SK-N-SH treated with all-trans-retinoic acid at 6 μM for 48 hours (cell line): ENCODE measurements around the gene WFIKKN2.

Source experiments
- ARNTL ChIP-seq: fragments of 450-650 bp; formaldehyde crosslinking; IDR thresholded peaks from 2 replicates; pipeline ENCODE4 v1.5.0; 2020; ENCODE audit warnings: low read depth, mild to moderate bottlenecking, moderate library complexity, borderline replicate concordance
- BACH2 ChIP-seq: fragments of 250-450 bp; sonication (Bioruptor Pico); IDR thresholded peaks from 2 replicates; pipeline ENCODE4 v1.9.0; 2021; ENCODE audit warnings: mild to moderate bottlenecking, borderline replicate concordance
- CSDC2 ChIP-seq: fragments of 250-450 bp; sonication (Bioruptor Pico); IDR thresholded peaks from 2 replicates; pipeline ENCODE4 v1.5.0; 2020; ENCODE audit warnings: mild to moderate bottlenecking, moderate library complexity
- ISL1 ChIP-seq: fragments of 250-450 bp; sonication (Bioruptor Pico); IDR thresholded peaks from 2 replicates; pipeline ENCODE4 v2.1.2; 2022; ENCODE audit warnings: mild to moderate bottlenecking, moderate library complexity
- RARB ChIP-seq: fragments of 250-450 bp; sonication (Bioruptor Pico); IDR thresholded peaks from 2 replicates; pipeline ENCODE4 v1.8.0; 2021; ENCODE audit warnings: mild to moderate bottlenecking, moderate library complexity
- SNAI2 ChIP-seq: fragments of 250-450 bp; sonication (Bioruptor Pico); IDR thresholded peaks from 2 replicates; pipeline ENCODE4 v1.5.0; 2020; ENCODE audit warnings: mild to moderate bottlenecking, moderate library complexity
- ZFP30 ChIP-seq: fragments of 450-650 bp; formaldehyde crosslinking; IDR thresholded peaks from 2 replicates; pipeline ENCODE4 v1.5.0; 2022; ENCODE audit warnings: mild to moderate bottlenecking, moderate library complexity
- ZNF565 ChIP-seq: fragments of 450-650 bp; formaldehyde crosslinking; conservative IDR thresholded peaks from 2 replicates; pipeline ENCODE4 v1.5.0; 2020; ENCODE audit warnings: low read depth, mild to moderate bottlenecking, moderate library complexity
- ZNF70 ChIP-seq: fragments of 450-650 bp; formaldehyde crosslinking; IDR thresholded peaks from 2 replicates; pipeline ENCODE4 v1.5.0; 2020; ENCODE audit warnings: mild to moderate bottlenecking, moderate library complexity
- TF ChIP-seq, protein P1 (sequence below): fragments of 250-450 bp; sonication (Bioruptor Pico); IDR thresholded peaks from 2 replicates; pipeline ENCODE4 v1.8.0; 2020; ENCODE audit warnings: mild to moderate bottlenecking, moderate library complexity, borderline replicate concordance
- TF ChIP-seq, protein P2 (sequence below): fragments of 250-450 bp; sonication (Bioruptor Pico); IDR thresholded peaks from 2 replicates; pipeline ENCODE4 v1.5.1; 2020; ENCODE audit warnings: low read depth, mild to moderate bottlenecking, moderate library complexity
- TF ChIP-seq, protein P3 (sequence below): fragments of 250-450 bp; sonication (Bioruptor Pico); IDR thresholded peaks from 2 replicates; pipeline ENCODE4 v1.5.1; 2021; ENCODE audit warnings: mild to moderate bottlenecking, moderate library complexity

DNA sequence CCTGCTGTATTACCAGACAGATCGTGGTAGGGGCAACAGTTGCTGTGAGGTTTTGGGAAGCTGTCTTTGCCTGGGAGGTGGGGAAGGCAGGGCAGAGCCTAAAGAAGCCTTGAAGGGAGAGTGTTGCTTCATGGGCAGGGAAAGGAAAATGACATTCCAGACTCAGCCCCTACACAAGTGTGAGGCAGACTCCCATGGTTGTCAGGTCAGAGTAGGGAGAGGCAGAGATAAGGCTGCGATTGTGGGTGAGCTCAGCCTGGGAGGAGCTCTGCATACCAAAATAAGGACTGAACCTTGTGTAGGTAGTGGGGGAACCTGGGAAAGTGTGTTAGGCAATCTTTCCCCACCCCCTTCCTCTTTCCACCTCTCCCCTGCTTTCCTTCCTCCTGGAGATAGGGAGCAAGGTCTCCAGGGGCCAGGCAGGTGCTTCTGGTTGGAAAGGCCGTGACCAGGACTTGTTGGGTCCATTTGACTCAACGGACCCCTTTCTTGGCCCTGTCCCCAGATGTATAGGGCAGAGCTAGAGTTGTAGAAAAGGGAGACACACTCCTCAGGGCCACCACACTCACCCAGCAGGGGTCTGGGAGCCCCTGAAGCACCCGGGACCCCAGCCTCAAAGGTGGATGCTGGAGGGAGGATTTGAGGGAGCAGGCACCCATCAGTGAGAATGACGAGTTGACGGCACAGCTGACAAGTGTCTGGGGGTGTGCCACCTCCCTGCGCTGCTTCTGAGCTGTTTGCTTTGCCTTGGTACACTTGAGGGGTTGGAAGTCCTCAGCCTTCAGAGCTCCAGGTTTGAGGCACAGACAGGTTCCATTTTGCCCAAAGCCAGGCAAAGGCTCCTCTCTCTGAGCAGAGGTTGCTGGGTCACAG, 49.3 kb downstream of the WFIKKN2 start:
- no peak for TF ChIP-seq ZFP30 (CRISPR knock-in tag)
- TF ChIP-seq ZNF565 (CRISPR knock-in tag) = no peak
- TF ChIP-seq, protein P1, sequence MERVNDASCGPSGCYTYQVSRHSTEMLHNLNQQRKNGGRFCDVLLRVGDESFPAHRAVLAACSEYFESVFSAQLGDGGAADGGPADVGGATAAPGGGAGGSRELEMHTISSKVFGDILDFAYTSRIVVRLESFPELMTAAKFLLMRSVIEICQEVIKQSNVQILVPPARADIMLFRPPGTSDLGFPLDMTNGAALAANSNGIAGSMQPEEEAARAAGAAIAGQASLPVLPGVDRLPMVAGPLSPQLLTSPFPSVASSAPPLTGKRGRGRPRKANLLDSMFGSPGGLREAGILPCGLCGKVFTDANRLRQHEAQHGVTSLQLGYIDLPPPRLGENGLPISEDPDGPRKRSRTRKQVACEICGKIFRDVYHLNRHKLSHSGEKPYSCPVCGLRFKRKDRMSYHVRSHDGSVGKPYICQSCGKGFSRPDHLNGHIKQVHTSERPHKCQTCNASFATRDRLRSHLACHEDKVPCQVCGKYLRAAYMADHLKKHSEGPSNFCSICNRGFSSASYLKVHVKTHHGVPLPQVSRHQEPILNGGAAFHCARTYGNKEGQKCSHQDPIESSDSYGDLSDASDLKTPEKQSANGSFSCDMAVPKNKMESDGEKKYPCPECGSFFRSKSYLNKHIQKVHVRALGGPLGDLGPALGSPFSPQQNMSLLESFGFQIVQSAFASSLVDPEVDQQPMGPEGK (CRISPR knock-in tag) = no peak
- no peak for TF ChIP-seq SNAI2 (CRISPR knock-in tag)
- TF ChIP-seq BACH2 (CRISPR knock-in tag) = no peak
- TF ChIP-seq, protein P2, sequence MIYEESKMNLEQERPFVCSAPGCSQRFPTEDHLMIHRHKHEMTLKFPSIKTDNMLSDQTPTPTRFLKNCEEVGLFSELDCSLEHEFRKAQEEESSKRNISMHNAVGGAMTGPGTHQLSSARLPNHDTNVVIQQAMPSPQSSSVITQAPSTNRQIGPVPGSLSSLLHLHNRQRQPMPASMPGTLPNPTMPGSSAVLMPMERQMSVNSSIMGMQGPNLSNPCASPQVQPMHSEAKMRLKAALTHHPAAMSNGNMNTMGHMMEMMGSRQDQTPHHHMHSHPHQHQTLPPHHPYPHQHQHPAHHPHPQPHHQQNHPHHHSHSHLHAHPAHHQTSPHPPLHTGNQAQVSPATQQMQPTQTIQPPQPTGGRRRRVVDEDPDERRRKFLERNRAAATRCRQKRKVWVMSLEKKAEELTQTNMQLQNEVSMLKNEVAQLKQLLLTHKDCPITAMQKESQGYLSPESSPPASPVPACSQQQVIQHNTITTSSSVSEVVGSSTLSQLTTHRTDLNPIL (CRISPR knock-in tag) = no peak
- TF ChIP-seq ARNTL (CRISPR knock-in tag) = no peak
- TF ChIP-seq CSDC2 (CRISPR knock-in tag) = no peak
- TF ChIP-seq ZNF70 (CRISPR knock-in tag) = no peak
- TF ChIP-seq, protein P3, sequence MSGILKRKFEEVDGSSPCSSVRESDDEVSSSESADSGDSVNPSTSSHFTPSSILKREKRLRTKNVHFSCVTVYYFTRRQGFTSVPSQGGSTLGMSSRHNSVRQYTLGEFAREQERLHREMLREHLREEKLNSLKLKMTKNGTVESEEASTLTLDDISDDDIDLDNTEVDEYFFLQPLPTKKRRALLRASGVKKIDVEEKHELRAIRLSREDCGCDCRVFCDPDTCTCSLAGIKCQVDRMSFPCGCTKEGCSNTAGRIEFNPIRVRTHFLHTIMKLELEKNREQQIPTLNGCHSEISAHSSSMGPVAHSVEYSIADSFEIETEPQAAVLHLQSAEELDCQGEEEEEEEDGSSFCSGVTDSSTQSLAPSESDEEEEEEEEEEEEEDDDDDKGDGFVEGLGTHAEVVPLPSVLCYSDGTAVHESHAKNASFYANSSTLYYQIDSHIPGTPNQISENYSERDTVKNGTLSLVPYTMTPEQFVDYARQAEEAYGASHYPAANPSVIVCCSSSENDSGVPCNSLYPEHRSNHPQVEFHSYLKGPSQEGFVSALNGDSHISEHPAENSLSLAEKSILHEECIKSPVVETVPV (CRISPR knock-in tag) = no peak
- no peak for TF ChIP-seq RARB
- TF ChIP-seq ISL1 (CRISPR knock-in tag) = no peak
